NOMO-1 (cell line): ENCODE data around the gene RAB11B.
"Not testable (repeated sequence)": the region's sequence is repeated elsewhere in the genome, so short reads cannot be mapped to it uniquely, and the experiment has no call there.

Experiments
- DNase-seq, 2 experiments: peaks; one replicate each; lab custom pipeline; 2025; ENCODE audit not compliant: unreplicated experiment in 2 of 2; lab: John Stamatoyannopoulos, UW

The RAB11B gene

GRCh38 chr19:8389891-8390616 lies at the start of gene RAB11B:
Gene RAB11B (plus strand): TSS chr19:8390360. CDS start chr19:8390417, 57 bp downstream.
- peak; percentile 99 to 100 for DNase-seq

GRCh38 chr19:8341504-8341903 lies 48.7 kb upstream of the RAB11B start:
- DNase-seq: not testable (repeated sequence)

DNA sequence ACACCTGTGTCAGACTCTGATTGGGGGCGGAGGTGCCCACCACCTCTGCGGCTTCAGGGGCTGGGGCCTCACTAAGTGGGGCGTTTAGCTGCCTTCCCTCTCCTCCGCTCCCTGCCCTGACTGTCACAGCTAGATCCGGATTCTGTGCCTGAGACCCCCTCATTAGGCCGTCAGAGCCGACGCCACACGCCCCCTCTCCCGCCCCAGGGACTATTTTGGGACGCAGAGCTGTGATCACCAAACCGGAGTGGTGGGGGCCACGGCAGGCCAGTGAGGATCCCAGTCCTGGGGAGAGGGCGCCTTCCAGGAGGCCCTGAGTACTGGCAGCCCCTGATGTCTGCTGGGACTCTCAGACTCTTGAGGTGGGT lies 47.9 kb upstream of the RAB11B start:
- no peak for DNase-seq

DNA sequence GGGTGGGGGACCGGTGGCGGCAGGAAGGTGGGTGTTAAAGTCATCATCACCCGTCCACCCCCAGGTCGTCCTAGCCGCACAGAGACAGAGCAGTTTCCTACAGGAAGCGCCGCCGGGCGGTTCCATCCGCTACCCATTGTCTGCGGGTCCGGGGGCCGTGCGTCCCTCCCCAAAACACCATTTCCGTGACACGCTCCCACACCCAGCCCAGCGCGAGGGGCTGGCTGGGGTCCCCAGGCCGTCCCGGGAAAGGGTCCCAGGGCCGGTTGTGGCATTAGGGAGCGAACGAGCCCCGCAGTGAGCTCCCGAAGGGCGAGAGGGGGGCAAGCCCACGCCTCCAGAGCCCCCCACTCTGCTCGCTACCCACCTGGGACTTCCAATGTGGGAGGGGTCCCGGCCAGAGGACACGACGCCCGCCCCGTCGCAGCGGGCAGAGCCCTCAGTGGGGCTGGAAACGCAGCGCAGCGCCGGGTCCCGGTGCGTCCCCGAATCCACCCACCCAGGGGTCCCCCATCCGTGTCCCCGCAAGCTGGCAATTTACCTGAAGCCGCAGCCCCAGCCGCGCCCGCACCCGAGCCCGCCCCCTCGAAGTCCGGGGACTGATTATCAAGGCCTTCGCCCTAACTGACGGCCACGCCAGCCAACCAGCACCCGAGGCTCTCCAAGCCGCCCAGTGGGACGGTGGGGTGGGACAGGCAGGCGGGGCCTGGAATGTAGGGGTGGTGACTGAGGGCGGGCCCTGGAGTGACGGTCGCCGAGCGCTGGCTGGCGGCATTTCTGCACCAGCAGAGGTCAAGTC lies 47.3 kb upstream of the RAB11B start, which contains the start of gene KANK3:
Gene KANK3 (minus strand): TSS at position 579 of the 799 bp plus-strand sequence. CDS start 5,434 bp downstream, outside the sequence.
- peak; percentile 80 to 89 for DNase-seq

GRCh38 chr19:8343483-8343844 lies 46.7 kb upstream of the RAB11B start:
- DNase-seq: no peak

GRCh38 chr19:8349629-8350372 lies 40.4 kb upstream of the RAB11B start:
- DNase-seq: not testable (repeated sequence)

- no peak for DNase-seq
Observed at GRCh38 chr19:8352134-8352827, 37.9 kb upstream of the RAB11B start.

DNA sequence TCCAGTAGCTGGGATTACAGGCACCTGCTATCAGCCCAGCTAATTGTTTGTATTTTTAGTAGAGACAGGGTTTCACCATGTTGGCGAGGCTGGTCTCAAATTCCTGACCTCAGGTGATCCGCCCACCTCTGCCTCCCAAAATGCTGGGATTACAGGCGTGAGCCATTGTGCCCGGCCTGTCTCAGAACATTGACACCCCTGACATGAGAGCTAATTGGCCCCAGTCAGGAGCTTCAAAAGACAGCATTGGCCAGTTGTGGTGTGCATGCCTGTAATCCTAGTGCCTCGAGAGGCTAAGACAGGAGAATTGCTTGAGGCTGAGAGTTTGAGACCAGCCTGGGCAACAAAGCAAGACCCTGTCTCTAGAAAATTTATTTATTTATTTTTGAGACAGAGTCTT lies 37.3 kb upstream of the RAB11B start:
- DNase-seq: not testable (repeated sequence)

GRCh38 chr19:8355631-8356402 lies 34.3 kb upstream of the RAB11B start:
- DNase-seq: no peak

- DNase-seq: no peak
Observed at GRCh38 chr19:8357007-8357521, 33.1 kb upstream of the RAB11B start.

DNA sequence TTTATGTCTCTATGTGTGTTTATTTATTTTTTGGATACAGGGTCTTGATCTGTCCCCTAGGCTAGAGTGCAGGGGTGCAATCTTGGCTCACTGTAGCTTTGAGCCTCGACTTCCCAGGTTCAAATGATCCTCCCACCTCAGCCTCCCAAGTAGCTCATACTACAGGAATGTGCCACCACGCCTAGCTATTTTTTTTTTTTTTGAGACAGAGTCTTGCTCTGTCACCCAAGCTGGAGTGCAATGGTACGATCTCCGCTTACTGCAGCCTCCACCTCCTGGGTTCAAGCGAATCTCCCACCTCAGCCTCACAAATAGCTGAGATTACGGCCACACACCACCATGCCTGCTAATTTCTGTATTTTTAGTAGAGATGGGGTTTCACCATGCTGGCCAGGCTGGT lies 31.2 kb upstream of the RAB11B start:
- DNase-seq: no peak

DNA sequence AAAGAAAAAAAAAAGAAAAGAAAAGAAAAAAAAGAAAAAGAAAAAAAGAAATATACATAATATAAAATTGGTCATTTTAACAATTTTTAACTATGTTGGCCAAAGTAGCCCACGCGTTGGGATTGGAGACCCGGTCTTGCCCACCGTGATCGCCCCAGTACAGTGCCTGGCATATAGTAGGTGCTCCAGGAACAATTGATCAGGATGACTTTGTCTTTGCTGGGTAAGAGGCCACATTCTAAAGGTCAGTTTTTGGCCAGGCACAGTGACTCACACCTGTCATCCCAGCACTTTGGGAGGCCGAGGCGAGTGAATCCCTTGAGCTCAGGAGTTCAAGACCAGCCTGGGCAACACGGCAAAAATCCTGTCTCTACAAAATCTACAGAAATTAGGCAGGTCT lies 30.0 kb upstream of the RAB11B start:
- no peak for DNase-seq

DNA sequence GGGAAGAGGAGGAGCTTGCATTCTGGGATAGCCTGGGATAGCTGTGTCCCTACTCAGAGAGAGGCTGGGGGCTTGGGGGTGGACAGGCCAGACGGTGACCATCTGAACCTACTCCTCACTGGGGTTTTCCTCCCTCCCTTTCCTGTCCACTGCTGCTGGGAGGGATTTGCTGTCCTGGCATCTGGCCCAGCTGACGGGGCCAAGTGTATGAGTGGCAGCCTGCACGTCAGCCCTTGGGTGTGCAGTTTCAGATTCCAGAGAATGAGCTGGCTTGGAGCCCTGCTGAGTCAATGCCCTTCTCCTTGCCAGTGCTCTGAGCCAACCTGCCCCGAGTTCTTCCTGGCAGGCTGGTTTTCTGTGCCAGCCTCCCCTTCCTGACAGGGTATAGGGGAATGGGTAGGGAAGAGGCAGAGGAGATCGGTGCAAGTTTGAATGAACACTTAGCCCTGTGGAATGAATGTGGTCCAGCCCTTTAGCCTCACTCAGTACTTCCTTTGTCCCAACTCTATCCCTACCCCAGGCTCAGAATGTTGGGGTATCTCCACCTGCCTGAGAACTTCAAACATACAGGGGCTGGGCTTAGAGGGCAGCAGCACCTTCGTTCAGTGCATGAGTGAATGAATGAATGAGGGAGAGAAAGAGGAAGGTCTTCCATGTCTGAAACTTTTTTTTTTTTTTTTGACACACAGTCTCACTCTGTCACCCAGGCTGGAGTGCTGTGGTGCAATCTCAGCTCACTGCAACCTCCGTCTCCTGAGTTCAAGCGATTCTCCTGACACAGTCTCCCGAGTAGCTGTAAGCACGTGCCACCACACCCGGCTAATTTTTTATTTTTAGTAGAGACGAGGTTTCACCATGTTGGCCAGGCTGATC lies 28.0 kb upstream of the RAB11B start:
- peak in 1 of 2 experiments; percentile 25 for DNase-seq

DNA sequence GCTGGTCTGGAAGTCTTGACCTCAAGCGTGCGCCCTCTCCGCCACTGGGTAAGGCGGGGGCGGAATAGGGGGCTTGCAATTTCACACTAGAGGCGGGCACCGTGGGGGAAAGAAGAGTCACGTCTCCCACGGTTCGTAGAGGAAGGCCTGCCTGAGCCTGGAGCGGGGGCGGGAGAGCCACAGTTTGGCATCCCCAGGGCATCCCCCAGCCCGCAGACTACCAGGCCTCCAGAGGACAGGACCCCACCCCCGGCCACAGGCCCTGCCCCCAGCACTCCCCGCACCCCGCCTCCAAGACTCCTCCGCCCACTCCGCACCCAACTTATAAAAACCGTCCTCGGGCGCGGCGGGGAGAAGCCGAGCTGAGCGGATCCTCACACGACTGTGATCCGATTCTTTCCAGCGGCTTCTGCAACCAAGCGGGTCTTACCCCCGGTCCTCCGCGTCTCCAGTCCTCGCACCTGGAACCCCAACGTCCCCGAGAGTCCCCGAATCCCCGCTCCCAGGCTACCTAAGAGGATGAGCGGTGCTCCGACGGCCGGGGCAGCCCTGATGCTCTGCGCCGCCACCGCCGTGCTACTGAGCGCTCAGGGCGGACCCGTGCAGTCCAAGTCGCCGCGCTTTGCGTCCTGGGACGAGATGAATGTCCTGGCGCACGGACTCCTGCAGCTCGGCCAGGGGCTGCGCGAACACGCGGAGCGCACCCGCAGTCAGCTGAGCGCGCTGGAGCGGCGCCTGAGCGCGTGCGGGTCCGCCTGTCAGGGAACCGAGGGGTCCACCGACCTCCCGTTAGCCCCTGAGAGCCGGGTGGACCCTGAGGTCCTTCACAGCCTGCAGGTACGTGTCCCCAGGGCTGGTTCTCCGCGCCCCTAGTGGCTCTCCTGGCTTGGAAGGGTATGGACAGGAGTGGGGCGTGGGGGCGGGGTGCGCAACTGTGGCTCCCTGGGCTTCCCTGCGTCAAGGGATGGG lies 26.1 kb upstream of the RAB11B start, which contains the start of gene ANGPTL4:
Gene ANGPTL4 (plus strand): TSS at position 353 of the 969 bp plus-strand sequence. CDS start 167 bp downstream, at position 520.
- DNase-seq: no peak

DNA sequence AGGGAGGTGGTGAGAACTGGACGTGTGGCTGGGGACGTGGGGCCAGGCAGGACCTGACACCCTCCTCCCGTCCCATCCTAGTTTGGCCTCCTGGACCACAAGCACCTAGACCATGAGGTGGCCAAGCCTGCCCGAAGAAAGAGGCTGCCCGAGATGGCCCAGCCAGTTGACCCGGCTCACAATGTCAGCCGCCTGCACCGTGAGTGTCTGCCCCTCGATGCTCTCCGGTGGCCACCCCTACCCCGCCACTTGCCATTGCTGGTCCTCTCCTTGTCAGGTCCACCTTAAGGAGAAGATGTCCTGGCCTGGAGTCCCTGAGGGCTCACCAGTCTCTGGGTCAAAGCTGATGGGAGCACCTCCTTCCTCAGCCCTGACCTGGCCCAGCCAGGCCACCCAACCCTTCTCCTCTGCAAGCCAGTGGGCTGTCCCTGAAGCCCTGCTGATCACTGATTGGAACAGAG lies 24.0 kb upstream of the RAB11B start:
- DNase-seq: no peak

DNA sequence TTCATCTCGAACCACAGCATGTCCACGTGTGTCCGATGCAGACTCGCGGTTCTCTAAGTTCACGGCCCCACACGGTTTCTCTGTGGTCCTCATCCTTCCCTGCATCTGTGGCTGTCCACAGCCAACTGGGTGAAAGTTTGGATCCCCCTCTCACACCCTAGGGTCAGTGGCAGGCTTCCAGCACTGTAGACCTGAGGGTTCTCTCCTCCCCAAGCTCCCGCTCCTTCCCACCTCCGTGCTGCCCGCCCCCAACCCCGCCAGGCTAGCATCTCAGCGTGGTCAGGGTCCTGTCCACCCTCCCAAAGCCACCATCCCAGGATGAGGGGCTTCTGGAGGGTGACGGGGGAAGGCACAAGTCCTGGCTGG lies 23.2 kb upstream of the RAB11B start:
- no peak for DNase-seq

- DNase-seq: no peak
Observed at GRCh38 chr19:8367327-8368001, 22.7 kb upstream of the RAB11B start.
